K562 (cell line): ENCODE results near the gene IP6K3. TPM values are rescaled to one million over a fixed set of nuclear protein-coding genes. Genes with fewer than 3 reads are reported as not detected.
A peak's percentile ranks its signal among the peaks of the same experiment; 100 is the strongest.

Experiments
- C11orf30 ChIP-seq: fragments of 450-650 bp; IDR thresholded peaks from 2 replicates; pipeline ENCODE4 v1.6.1; 2016; ENCODE audit warnings: low read depth, mild to moderate bottlenecking
- CREBBP ChIP-seq: IDR thresholded peaks from one replicate; pipeline ENCODE4 v1.6.1; 2012; ENCODE audit warnings: low read depth, mild to moderate bottlenecking, control low read depth, inconsistent platforms, low read length
- CXXC5 ChIP-seq: fragments of 250-450 bp; sonication (Bioruptor Pico); IDR thresholded peaks from 2 replicates; pipeline ENCODE4 v1.8.0; 2022; ENCODE audit warnings: inconsistent platforms, mild to moderate bottlenecking, moderate library complexity
- FOXA1 ChIP-seq: fragments of 450-650 bp; IDR thresholded peaks from 2 replicates; pipeline ENCODE4 v1.6.1; 2016; ENCODE audit warnings: mild to moderate bottlenecking, borderline replicate concordance
- HDAC6 ChIP-seq: IDR thresholded peaks from 2 replicates; pipeline ENCODE4 v1.6.1; 2012; ENCODE audit warnings: low read depth, mild to moderate bottlenecking, control low read depth, inconsistent platforms, low read length, moderate library complexity
- MEF2D ChIP-seq: conservative IDR thresholded peaks from 2 replicates; pipeline ENCODE4 v1.6.1; 2016; ENCODE audit warnings: low read depth, missing genetic modification characterization, missing compliant biosample characterization
- PCBP2 ChIP-seq: fragments of 200-400 bp; formaldehyde crosslinking; IDR thresholded peaks from 2 replicates; pipeline ENCODE4 v1.6.1; 2018; ENCODE audit warnings: low read length, low read depth, mild to moderate bottlenecking, moderate library complexity; ENCODE audit not compliant: poor library complexity, severe bottlenecking
- PHF21A ChIP-seq: fragments of 450-650 bp; IDR thresholded peaks from 2 replicates; pipeline ENCODE4 v1.6.1; 2017; ENCODE audit warnings: low read depth, borderline replicate concordance
- POLR2B ChIP-seq: fragments of 450-650 bp; IDR thresholded peaks from 2 replicates; pipeline ENCODE4 v1.6.1; 2018; ENCODE audit warnings: low read depth; ENCODE audit not compliant: partially characterized antibody
- SP1 ChIP-seq: sonication (generic); formaldehyde crosslinking; IDR thresholded peaks from 2 replicates; pipeline ENCODE4 v1.8.1; 2022; ENCODE audit warnings: mild to moderate bottlenecking, missing genetic modification reagents
- ZNF184 ChIP-seq: sonication (generic); formaldehyde crosslinking; IDR thresholded peaks from 2 replicates; pipeline ENCODE4 v1.5.0; 2020; ENCODE audit warnings: missing genetic modification reagents
- ZNF561 ChIP-seq: fragments of 450-650 bp; formaldehyde crosslinking; conservative IDR thresholded peaks from 2 replicates; pipeline ENCODE4 v1.4.0; 2020; ENCODE audit warnings: mild to moderate bottlenecking, moderate library complexity
- ZNF75A ChIP-seq: fragments of 450-650 bp; formaldehyde crosslinking; IDR thresholded peaks from 2 replicates; pipeline ENCODE4 v1.4.0; 2020; ENCODE audit warnings: mild to moderate bottlenecking
- polyA plus RNA-seq, 8 experiments: library from polyadenylated mRNA; depleted of rRNA in 4 of 8; stranded (reverse) in 5 of 8; unstranded in 3 of 8; fragments of >200 nt; fragmentation: Nextera tagmentation in 2 of 8; fragmentation: Illumina TruSeq in 1 of 8; extraction: Ambion mirVana in 2 of 8; extraction: Trizol in 1 of 8; gene quantifications; 2 replicates each; pipeline versions ENCODE4 v1.2.1 to v1.2.3, GENCODE V29; 2011 to 2014; ENCODE audit warnings: inconsistent platforms in 1 of 8, missing spikeins in 1 of 8
- total RNA-seq, 7 experiments: library from RNA; depleted of rRNA in 6 of 7; stranded (reverse); fragments of >200 nt in 6 of 7; fragmentation: Illumina TruSeq in 2 of 7; extraction: Trizol in 2 of 7; gene quantifications; 2 replicates each; pipeline versions ENCODE4 v1.2.1 to v1.2.3, GENCODE V29; 2011 to 2021; ENCODE audit warnings: low replicate concordance in 1 of 7
- TF ChIP-seq, protein P1 (sequence below): fragments of 450-650 bp; formaldehyde crosslinking; IDR thresholded peaks from 2 replicates; pipeline ENCODE4 v1.4.0; 2020; ENCODE audit warnings: mild to moderate bottlenecking, moderate library complexity
- TF ChIP-seq, protein P2 (sequence below), 2 experiments: fragments of 200-800 bp in 1 of 2; sonication (Bioruptor generic) in 1 of 2; sonication (generic) in 1 of 2; formaldehyde crosslinking in 1 of 2; IDR thresholded peaks in 1 of 2; conservative IDR thresholded peaks in 1 of 2; 2 replicates each; pipeline versions ENCODE4 v1.5.0 to v1.6.1; 2016 to 2020; ENCODE audit warnings: missing compliant biosample characterization in 1 of 2, missing genetic modification characterization in 1 of 2, missing genetic modification reagents in 1 of 2
- TF ChIP-seq, protein P3 (sequence below): fragments of 450-650 bp; IDR thresholded peaks from 2 replicates; pipeline ENCODE4 v1.6.1; 2016; ENCODE audit warnings: low read depth

Gene IP6K3
- total and polyA plus RNA-seq, 9 of the 15 experiments (the other 6 are each of a cell fraction or from before 2014, with no cell fraction given): not detected

DNA sequence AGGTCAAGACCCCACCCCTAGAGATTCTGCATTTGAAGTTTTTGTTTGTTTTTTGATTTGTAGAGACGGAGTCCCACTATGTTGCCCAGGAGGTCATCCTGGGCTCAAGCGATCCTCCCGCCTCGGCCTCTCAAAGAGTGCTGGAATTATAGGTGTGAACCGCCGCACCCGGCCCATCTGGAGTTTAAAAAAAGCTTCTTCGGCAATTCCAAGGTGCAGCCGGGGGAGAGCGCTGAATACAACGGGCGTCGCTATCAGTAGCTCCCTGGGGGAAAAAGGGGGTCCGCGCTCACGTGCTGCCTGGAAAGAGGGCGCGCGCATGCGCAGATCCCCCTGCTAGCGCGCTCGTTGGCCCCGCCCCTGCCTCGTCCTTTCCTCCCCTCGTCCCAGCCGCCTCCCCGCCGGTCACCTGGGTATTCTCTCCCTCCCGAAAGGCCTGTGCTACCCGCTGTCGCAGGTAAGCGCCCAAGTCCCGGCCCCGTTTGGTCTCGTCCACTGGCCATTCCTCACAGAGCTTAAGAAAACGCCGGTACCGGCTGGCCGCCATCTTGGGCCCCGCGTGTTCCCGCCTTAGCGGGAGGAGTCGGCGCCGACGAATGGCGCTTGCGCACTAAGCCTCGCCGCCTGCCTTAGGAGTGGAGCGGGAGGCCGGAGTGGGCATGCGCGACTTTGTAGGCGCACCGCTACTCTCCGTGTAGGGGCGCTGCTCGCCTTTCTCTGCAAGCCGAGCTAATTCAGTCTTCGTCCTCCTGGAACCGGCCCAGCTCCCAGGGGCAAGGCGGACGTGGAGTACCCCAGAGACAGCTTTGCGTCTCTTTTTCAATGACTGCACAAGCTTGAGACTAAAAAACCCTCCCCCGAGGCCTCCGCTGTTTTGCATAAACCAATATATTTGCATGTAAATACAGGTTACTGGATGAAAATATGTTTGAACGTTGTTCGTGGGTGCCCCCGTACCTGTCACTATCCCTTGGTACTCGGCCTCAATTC lies 35.3 kb downstream of the IP6K3 start, which contains the start of gene UQCC2 (continued):
- no peak for TF ChIP-seq MEF2D (tag)
- no peak for TF ChIP-seq ZNF184 (CRISPR knock-in tag)
- peak; percentile 89 for TF ChIP-seq CXXC5
- TF ChIP-seq, protein P1, sequence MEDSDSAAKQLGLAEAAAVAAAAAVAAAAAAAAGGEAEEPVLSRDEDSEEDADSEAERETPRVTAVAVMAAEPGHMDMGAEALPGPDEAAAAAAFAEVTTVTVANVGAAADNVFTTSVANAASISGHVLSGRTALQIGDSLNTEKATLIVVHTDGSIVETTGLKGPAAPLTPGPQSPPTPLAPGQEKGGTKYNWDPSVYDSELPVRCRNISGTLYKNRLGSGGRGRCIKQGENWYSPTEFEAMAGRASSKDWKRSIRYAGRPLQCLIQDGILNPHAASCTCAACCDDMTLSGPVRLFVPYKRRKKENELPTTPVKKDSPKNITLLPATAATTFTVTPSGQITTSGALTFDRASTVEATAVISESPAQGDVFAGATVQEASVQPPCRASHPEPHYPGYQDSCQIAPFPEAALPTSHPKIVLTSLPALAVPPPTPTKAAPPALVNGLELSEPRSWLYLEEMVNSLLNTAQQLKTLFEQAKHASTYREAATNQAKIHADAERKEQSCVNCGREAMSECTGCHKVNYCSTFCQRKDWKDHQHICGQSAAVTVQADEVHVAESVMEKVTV (CRISPR knock-in tag): peak; percentile 78
- TF ChIP-seq HDAC6: no peak
- TF ChIP-seq ZNF75A (CRISPR knock-in tag): no peak
- TF ChIP-seq PHF21A: no peak
- TF ChIP-seq ZNF561 (CRISPR knock-in tag): no peak
- peak; percentile 95 for TF ChIP-seq SP1 (CRISPR knock-in tag)
- TF ChIP-seq PCBP2: no peak
- TF ChIP-seq CREBBP: no peak
- peak; percentile 98 for TF ChIP-seq POLR2B
- TF ChIP-seq, protein P2, sequence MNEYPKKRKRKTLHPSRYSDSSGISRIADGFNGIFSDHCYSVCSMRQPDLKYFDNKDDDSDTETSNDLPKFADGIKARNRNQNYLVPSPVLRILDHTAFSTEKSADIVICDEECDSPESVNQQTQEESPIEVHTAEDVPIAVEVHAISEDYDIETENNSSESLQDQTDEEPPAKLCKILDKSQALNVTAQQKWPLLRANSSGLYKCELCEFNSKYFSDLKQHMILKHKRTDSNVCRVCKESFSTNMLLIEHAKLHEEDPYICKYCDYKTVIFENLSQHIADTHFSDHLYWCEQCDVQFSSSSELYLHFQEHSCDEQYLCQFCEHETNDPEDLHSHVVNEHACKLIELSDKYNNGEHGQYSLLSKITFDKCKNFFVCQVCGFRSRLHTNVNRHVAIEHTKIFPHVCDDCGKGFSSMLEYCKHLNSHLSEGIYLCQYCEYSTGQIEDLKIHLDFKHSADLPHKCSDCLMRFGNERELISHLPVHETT (CRISPR knock-in tag; conservative IDR thresholded peaks at IDR 0.05 in 1 of 2, IDR thresholded peaks at IDR 0.05 in 1 of 2): no peak; a peak in 1 of 4 replicates
- TF ChIP-seq, protein P3, sequence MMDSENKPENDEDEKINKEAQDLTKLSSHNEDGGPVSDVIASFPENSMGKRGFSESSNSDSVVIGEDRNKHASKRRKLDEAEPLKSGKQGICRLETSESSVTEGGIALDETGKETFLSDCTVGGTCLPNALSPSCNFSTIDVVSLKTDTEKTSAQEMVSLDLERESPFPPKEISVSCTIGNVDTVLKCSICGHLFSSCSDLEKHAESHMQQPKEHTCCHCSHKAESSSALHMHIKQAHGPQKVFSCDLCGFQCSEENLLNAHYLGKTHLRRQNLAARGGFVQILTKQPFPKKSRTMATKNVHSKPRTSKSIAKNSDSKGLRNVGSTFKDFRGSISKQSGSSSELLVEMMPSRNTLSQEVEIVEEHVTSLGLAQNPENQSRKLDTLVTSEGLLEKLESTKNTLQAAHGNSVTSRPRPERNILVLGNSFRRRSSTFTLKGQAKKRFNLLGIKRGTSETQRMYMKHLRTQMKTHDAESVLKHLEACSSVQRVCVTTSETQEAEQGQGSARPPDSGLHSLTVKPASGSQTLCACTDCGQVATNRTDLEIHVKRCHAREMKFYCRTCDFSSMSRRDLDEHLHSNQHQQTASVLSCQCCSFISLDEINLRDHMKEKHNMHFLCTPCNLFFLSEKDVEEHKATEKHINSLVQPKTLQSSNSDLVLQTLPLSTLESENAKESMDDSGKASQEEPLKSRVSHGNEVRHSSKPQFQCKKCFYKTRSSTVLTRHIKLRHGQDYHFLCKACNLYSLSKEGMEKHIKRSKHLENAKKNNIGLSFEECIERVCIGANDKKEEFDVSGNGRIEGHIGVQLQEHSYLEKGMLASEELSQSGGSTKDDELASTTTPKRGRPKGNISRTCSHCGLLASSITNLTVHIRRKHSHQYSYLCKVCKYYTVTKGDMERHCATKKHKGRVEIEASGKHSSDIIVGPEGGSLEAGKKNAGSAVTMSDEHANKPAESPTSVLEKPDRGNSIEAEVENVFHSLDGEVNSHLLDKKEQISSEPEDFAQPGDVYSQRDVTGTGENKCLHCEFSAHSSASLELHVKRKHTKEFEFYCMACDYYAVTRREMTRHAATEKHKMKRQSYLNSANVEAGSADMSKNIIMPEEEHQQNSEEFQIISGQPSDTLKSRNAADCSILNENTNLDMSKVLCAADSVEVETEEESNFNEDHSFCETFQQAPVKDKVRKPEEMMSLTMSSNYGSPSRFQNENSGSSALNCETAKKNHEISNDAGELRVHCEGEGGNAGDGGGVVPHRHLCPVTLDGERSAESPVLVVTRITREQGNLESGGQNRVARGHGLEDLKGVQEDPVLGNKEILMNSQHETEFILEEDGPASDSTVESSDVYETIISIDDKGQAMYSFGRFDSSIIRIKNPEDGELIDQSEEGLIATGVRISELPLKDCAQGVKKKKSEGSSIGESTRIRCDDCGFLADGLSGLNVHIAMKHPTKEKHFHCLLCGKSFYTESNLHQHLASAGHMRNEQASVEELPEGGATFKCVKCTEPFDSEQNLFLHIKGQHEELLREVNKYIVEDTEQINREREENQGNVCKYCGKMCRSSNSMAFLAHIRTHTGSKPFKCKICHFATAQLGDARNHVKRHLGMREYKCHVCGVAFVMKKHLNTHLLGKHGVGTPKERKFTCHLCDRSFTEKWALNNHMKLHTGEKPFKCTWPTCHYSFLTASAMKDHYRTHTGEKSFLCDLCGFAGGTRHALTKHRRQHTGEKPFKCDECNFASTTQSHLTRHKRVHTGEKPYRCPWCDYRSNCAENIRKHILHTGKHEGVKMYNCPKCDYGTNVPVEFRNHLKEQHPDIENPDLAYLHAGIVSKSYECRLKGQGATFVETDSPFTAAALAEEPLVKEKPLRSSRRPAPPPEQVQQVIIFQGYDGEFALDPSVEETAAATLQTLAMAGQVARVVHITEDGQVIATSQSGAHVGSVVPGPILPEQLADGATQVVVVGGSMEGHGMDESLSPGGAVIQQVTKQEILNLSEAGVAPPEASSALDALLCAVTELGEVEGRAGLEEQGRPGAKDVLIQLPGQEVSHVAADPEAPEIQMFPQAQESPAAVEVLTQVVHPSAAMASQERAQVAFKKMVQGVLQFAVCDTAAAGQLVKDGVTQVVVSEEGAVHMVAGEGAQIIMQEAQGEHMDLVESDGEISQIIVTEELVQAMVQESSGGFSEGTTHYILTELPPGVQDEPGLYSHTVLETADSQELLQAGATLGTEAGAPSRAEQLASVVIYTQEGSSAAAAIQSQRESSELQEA: no peak
- peak; percentile 48 for TF ChIP-seq C11orf30
- TF ChIP-seq FOXA1: no peak
